SH-SY5Y (cell line): ENCODE results near the gene NR2F6.

Experiments
- GATA2 ChIP-seq: IDR thresholded peaks from 2 replicates; pipeline ENCODE4 v1.6.1; 2011; ENCODE audit warnings: mild to moderate bottlenecking, low read depth, low read length
- GATA3 ChIP-seq: IDR thresholded peaks from 2 replicates; pipeline ENCODE4 v1.6.1; 2011; ENCODE audit warnings: low read depth, mild to moderate bottlenecking, low read length, moderate library complexity

Gene NR2F6

GRCh38 chr19:17254636-17255035, 8.9 kb upstream of the NR2F6 start:
- TF ChIP-seq GATA2 (no peak), GATA3 (no peak)

GRCh38 chr19:17249887-17250548, 4.3 kb upstream of the NR2F6 start:
- TF ChIP-seq GATA2 (no peak), GATA3 (no peak)

- TF ChIP-seq GATA2, result no peak
- no peak for TF ChIP-seq GATA3
Observed at GRCh38 chr19:17248011-17248776, 2.5 kb upstream of the NR2F6 start.

GRCh38 chr19:17246681-17247425, 1.1 kb upstream of the NR2F6 start:
- TF ChIP-seq GATA2 (no peak), GATA3 (no peak)

GRCh38 chr19:17244618-17245534, 843 bp downstream of the NR2F6 start:
- TF ChIP-seq GATA3 (no peak), GATA2 (no peak)

- TF ChIP-seq GATA2 (no peak), GATA3 (no peak)
Observed at GRCh38 chr19:17243830-17244617, 1.7 kb downstream of the NR2F6 start.

- TF ChIP-seq GATA3 (no peak), GATA2 (no peak)
Observed at GRCh38 chr19:17243211-17243829, 2.4 kb downstream of the NR2F6 start.

- TF ChIP-seq GATA3, result no peak
- no peak for TF ChIP-seq GATA2
Observed at GRCh38 chr19:17242431-17243208, 3.1 kb downstream of the NR2F6 start.

GRCh38 chr19:17240826-17241399, 4.8 kb downstream of the NR2F6 start:
- TF ChIP-seq GATA3 (no peak), GATA2 (no peak)

GRCh38 chr19:17240062-17240752, 5.5 kb downstream of the NR2F6 start:
- TF ChIP-seq GATA3, result no peak
- TF ChIP-seq GATA2, result no peak
